Suppressor macrophage (primary cell): ENCODE measurements around the gene SYNPR.

Experiments
- DNase-seq, 4 experiments: peaks; one replicate each; pipeline ENCODE4 v3.0.0-alpha.2; 2020 to 2022

SYNPR gene

DNA sequence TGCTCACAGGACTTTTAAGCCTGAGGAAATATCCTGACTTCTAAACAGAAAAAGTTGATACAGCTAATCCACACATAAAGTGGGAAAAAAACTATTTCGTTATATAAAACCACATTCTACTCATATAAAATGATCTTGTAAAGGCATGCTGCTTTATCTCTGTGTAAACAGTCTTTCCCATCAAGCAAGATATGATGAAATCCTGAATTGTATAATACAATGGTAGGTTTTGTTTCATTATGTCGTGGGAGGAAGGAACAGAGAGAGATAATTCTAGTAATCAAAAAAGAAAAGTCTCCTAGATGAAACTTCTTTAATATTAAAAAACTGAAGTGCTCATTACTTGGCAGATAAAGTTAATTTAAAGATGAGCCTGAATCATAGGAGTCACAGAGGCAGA, 281.8 kb downstream of the SYNPR start:
- DNase-seq, result no peak

DNA sequence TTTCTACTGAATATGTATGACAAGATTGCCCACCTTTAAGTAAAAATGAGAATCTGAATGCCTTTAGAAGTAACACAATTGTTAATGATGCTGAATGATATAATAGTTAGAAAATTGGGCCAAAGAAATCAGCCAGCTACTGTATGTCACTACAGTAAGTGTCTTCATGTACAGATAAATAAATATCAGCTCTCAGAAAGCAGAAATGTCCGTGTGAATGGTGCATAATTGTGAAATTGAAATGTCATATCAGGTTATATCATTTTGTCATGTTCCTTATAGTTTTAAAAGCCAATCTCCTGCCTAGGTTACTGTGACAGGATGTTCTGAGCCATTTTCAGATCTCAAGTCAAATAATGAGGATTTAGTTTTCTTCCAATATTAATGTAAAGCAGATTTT, 283.8 kb downstream of the SYNPR start:
- no peak for DNase-seq

DNA sequence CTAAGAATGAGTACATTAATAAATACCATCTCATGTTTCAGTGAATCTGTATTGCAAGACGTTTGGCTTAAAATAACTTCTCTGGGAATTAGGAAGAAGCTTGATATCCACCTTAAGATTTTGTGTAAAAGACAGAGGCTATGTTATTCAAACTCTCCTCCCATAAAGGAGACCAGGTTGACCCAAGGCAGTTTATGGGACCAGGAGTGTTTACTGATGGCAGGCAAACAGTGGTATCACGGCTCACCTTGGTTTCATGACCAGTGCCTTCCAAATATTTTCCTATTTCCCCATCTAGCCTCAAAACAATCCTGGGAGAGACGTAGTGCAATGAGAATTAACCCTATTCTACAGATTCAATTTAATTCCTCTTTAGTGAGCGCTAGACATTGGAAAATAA, 284.2 kb downstream of the SYNPR start:
- no peak for DNase-seq

DNA sequence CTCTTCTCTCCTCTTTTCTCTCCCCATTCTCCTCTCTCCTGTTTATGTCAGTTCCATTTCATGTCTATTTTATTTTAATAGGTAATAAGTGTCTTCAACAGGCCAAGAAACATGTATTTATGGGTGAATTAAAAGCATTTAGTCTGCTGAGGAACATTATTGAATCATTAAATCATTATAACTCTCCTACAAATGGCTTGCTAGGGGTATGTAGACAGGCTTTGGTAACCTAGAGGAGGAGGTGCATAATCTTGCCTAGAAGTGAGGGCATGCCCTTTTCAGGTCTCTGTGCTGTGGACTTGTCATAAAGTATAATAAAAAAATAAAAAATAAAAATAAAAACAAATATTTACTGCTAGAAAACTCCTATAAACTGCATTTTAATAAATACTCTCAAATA, 285.5 kb downstream of the SYNPR start:
- no peak for DNase-seq

DNA sequence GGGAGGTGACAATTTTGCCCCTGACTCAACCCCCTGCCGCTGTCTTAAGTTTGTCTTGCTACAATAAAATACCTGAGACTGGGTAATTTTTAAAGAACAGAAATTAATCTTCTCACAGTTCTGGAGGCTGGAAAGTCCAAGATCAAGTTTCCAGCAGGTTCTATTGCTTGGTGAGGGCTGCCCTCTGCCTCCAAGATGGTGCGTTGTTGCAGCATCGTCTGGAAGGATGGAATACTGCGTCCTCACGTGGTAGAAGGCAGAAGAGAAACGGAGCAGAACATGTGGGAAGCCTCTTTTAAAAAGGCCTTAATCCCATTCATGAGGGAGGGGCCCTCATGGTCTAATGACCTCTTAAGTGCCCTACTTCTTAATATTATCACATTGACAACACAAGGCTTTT, 287.1 kb downstream of the SYNPR start:
- DNase-seq, result no peak

DNA sequence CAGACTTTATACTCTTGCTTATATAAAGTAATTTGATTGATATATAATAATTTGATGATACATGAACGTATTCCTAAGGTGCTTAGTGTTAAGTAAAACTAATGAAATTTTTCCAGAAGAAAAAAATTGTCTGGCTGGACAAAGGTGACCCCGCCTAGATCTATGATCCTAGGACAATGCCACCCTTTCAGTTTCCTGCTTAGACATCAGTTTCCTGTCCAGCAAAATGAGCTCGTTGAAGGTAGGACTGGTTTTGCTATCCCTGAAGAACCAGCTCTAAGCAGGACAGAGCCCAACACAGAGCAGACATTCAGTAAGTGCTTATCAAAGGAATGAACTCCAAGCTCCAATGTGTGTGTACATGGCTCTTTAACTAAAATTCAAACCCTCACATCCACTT, 293.6 kb downstream of the SYNPR start:
- DNase-seq, result no peak

DNA sequence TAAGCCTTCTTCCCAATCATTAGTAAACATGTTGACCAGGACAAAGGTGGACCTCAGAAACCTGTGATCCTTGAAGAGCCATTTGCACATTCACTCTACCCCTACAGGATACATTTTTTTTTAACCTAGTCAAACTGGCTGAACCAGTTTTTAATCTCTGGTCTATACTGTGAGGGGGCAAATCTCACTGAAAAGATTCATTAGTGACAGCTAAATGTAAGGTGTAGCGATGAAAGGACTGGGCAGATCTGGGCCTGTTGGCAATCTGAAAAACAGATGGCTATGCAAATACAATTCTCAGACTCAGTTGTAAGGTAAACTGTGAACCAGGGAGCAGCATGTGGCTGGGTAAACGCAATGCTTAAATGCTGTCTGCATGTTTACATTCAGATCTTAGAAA, 298.7 kb downstream of the SYNPR start:
- DNase-seq, result no peak

DNA sequence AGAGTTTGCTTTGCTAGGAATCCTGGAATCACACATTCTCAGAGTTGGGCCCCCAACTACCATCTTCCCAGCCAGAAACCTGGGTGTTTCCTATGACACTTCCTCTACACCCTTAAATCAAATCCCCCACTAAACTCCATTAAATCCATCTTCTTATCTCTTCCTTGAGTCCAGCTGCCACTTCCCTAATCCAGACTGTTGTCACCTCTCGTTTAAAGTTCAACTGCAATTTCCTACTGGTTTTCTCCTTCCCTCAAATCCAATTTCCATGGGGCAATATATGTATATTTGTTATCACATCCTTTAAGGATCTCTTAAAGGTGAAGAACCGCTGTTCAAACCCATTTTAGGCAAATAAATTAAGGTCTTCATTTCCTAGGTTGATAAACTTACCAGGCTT, 300.8 kb downstream of the SYNPR start:
- DNase-seq, result no peak

DNA sequence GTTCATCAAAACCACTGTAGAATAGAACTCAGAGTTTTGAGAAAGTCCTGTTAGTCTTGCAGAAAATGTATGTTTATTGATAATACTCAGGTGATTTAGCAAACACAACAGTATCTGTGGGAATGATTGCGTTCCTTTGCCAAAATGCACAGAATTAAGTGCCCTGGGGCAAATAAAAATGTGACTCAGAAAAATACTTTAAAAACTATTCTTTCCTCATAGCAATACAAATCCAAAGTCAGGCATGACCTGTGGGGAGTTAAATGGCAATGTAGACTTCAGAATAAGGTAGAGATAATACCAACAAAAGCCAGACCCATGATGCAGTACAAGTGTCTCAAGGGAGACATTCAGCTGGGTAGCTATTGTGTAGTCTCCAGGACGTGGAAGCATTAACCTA, 302.0 kb downstream of the SYNPR start:
- DNase-seq, result no peak

DNA sequence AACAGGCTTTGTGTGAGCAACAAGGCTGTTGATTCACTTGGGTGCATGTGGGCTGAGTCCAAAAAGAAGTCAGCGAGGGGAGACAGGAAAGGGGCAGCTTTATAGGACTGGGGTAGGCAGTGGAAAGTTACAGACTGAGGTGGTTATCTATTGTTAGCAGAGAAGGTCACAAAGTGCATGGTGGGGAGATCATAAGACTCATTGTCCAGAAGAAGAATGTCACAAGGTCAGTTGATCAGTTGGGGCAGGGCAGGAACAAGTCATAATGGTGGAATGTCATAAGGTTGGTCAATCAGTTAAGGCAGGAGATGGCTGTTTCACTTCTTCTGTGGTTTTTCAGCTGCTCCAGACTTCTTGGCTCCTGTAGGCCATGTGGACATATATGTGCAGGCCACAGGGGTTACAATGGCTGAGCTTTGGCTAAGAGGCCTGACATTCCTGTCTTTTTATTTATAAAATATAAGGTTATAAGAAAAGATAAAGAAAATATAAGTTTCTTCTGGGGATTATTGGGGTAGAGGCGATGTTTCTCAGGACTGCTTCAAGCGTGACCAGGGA, 304.9 kb downstream of the SYNPR start:
- no peak for DNase-seq

DNA sequence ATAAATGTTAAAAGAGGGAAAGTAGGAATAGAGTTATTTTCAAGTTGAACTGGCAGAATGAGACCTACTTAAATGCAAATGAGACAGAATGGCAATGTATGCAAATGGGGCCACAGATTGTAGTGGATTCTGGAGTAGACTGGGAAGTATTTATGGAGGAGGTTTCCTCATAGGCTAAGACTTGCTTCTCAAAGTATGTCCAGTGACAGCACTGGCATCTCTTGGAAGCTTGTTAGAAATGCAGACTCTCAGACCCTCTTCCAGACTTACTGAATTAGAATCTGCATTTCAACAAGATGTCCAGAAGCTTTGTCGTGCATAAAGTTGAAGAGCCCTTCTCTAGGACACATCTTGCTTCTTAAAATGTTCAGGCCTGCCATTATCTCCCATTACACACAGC, 306.6 kb downstream of the SYNPR start:
- no peak for DNase-seq

DNA sequence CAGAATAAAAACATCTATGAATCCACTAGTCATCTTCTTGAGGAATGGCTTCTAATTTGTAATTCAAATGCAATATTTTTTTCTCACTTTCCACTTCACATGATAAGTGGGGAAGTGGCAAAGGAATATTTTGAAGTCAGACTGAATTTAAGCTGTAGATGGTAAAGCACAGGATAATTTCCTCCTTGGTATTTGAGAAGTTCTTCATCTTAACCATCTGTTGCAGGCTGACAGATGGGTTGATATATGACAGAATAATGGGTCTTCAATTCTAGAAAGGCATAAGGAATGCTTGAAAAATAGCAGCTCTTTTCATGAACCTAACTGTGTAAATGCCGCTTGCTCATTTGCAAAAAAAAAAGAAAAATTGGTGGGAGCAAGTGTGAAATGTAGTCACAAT, 307.8 kb downstream of the SYNPR start:
- no peak for DNase-seq

DNA sequence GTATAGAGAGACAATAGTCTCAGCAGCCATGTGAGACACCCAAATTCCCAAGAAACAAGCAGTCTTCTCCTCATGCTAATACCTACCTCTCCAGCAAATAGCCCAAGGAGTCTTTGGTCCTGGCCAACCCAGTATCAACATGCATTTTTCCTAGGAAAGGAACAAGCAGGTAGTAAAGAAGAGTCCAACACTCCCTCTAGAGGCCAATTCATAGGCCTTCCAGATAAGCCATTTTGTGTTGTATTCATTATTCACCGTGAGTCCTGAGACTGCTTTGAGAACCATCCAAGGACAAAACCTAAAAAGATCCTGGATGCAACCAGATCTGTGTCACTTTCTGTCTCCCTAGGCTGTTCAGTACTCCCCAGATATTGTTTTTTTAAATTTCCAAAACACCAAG, 310.8 kb downstream of the SYNPR start:
- no peak for DNase-seq

DNA sequence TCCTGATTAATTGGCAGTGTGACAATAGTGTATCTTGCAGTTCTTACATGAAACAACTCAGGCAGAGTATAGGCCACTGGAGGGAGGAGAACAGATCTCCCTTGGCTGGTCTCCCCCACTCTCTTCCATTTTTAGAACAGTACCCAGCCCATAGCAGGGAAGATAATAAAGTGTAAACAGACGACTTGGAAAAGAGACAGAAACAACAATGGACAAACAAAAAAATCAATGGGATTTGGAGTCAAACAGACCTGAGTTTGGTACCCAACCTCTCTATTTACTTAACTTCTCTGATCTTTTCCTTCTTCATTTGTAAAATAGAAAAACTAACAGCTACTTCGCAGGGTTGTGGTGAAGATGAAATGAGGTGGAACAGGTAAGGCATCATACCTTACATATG, 315.7 kb downstream of the SYNPR start:
- DNase-seq, result no peak

DNA sequence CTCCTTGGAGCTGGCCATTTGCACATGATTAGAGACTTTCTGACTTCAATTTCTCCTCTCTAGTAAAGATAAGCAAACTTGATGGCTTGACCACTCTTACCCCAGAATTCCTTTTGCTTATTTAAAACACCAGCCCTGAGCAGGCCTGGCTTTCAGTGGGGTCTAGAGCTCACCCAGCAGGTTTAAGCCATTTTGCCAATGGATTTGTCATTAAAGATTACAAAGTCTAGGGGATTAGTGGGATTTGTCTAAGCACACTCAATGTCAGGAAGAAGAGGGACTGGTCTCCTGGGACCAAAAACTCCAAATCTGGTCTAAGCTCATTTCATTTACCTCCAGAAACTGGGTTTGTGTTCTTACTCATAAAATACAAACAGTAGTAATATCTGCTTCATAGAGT, 317.1 kb downstream of the SYNPR start:
- no peak for DNase-seq

DNA sequence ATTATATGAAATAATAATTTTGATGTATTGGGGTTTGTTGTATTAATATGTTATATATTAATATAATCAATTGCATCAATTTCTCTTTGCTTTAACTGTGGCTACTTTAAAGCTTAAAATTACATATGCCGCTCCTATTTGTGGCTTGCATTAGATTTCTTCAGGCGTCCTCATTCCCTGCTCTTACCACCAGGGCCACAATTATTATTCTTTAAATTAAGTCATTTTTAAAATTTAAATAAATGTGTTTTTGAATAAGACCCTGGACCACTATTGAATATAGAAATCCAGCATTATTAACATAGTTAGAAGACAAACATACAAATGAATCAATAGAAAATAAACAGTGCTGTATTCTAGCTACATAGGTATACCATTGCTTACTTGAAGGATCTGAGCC, 318.9 kb downstream of the SYNPR start:
- DNase-seq, result no peak

DNA sequence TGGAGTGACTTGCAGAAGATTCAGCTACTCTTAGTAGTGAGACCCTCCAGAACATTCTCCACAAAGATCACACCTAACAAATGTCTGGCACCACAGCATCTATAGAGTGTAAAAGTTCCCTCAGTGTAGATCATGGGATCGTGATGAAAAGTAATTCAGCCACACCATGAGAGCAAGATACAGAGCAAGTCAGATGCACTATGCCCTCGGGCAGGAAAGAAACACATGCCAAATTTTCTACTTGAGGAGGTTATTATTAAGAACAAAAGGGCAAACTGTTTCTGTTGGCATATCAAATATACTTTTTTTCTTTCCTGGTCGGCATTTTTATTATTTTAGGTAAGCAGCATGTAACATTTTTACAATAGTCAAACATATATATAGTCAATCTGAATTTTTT, 329.6 kb downstream of the SYNPR start:
- no peak for DNase-seq

DNA sequence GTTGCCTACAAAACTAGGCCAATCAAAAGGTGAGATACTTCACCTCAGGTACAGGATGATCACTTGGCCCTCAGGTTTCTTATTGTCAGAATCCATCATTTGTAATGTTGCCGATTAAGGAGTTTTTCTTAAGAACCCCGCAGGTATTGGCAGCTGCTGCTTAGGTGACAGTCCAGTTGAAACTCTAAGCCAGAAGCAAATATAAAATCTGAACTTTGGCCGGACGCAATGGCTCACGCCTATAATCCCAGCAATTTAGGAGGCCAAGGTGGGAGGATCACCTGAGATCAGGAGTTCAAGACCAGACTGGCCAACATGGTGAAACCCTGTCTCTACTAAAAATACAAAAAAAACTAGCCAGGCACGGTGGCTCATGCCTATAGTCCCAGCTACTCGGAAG, 331.3 kb downstream of the SYNPR start:
- no peak for DNase-seq

DNA sequence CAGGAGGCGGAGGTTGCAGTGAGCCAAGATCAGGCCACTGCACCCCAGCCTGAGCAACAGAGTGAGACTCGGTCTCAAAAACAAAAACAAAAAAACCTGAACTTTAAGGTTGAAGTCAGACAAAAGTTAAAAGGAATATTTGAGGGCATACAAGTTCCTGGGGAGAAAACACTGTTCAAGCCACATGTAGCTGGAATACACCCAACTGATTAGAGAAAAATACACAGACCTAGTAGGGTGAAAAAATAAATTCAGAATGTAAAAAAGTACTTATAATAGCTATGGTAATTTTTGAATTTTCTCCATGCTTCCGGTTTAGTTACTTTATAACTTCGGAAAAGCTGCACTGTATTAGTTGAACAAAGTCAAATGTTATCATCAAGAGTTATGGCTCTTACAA, 331.7 kb downstream of the SYNPR start:
- no peak for DNase-seq

DNA sequence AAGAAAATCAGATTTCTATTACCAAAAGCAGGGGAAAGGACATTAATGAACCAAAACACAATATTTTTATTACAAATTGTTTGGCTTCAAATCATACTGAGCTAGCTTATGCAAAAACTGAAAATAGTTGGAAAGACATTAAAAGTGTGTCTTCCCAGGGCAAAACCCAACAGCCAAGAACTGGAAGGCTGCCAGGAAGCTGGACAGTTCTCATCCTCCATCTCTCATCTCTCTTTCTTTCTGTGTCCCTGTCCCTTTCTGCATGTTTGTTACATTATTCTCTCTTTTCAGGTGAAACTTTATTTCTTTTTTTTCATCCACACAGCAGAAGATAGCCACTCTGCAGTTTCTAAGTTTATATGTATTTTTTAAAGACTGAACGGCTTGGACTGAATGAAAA, 333.3 kb downstream of the SYNPR start:
- no peak for DNase-seq

DNA sequence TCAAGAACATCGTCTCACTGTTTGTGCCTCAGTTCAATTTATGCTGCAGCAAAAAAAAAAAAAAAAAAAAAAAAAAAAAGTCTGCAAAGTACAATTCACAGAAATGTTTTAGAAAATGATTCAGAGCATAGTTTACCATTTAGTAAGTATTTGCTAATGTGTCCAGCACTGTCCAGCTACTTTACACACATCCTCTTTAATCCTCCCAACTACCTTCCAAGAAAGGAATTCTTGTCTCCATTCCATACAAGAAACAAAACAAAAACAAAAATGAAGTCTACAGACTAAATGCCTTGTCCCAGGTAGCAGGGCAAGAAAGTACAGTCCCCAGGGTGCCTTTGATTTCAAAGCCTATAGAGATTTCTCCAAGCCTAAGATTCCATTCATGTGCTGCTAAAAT, 335.5 kb downstream of the SYNPR start:
- no peak for DNase-seq

DNA sequence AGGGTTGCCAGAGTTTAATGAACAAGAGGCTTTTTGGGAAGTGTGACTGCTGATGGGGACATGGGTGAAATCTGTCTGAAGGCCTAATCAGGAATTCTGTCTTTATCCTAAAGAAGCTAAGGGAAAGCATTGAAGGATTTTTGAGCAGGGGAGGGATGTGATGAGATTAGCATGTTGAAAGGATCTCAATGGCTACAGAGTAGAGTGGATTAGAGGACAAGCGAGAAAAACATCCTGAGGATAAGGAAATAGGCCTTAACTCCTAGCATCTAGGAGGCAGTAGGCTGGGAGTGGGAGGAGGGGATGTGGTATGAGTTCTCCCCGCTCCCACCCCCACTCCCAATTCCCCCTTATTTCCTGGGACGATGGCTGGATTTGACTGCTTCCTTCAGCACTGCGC, 339.3 kb downstream of the SYNPR start:
- DNase-seq, result no peak

DNA sequence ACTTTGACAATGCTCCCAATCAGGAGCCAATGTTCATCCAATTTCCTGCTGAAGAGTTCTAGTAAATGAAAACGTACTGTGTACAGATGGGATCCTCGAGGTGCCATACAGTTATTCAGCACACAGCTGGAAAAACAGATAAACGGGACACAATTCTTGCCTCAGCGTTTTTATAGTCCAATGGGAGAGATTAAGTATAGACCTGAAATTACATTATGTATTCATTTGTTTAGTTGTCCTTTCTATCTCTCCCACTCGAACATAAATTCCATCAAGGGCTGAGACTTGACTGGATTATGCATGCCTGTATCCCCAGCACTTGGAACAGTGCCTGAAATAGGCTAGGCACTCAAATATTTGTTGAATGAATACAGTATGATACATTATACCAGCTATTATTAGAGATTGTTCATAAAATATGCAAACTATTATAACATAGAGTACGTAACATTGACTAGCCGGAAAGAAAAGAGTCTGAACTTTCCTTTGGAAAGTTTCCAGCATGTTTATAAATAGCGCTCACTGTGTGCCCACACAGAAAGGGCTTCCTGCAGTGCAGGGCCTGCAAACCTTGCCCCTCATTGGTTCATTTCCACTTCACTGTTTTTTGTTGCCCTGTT, 346.9 kb downstream of the SYNPR start:
- peak in 1 of 4 experiments; percentile 0 for DNase-seq

DNA sequence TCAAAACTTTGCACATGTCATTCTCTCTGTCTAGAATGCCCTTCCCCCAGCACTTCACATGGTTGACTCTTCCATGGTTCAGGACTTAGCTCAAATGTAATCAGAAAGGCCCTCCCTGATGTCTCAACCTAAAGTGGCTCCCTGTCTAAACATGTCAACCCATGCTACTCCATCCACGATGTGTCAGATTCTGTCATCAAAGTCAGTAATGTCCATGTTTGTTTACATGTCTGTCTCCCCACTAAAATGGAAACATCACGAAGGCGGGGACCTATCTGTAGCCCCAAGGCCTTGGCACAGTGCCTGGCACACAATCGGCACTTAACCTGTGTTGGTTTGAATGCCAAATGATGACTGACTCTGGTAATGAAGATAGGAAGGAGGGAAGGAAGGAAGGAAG, 353.6 kb downstream of the SYNPR start:
- no peak for DNase-seq

DNA sequence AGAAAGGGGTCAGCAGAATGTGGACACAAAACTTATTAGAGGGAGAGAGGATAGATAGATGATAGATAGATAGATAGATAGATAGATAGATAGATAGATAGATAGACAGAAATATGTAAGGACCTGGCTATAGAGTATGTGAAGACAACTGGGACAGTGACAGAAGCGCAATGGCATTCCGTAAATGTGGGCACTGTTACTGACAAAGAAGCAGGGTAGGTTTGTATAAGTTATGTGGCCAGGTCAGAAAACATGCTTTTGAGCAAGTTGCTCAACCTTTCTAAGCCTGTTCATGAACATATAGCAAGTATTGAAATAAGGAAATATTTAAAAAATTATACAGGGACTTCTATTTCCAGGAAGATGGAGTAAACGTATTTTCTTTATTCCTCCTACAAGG, 357.1 kb downstream of the SYNPR start:
- DNase-seq, result no peak
